ENCODE measurements around the gene UNC119B. TPM values are rescaled to one million over a fixed set of nuclear protein-coding genes. Genes with fewer than 3 reads are reported as not detected.

Gene UNC119B
- 10 to 100 TPM in 1 of 4 donors, 1 to 10 TPM in 3; 7.5 to 10.9 (median 7.9) TPM for total RNA-seq
- polyA plus RNA-seq: 1 to 10 TPM; 4.3 to 9.4 (median 8.3) TPM
- long read RNA-seq, donor 1, full-length matches to known transcripts: 2 of 2 reads
- long read RNA-seq, donor 1, partial matches to known transcripts: 0 of 2 reads
- long read RNA-seq, donor 1, other reads (novel, unspliced or antisense): 0 of 2 reads
- long read RNA-seq, donor 2, full-length matches to known transcripts: 1 of 3 reads
- long read RNA-seq, donor 2, partial matches to known transcripts: 0 of 3 reads
- long read RNA-seq, donor 2, other reads (novel, unspliced or antisense): 2 of 3 reads

- Histone ChIP-seq H3K4me3 (peak within 1 kb of the TSS; percentile 92), H3K27me3 (ENCODE audit: insufficient read depth in 3 of 3, low read length in 2 of 3) (no peaks in the 10 kb centered on the region), H3K36me3 (ENCODE audit: insufficient read depth in 1 of 2, low read depth in 1 of 2) (peaks cover 0 to 21% of the 10 kb centered on the region in 2 donors), H3K4me1 (peaks cover 18% of the 10 kb centered on the region), H3K9me3 (no peaks in the 10 kb centered on the region), H3K27ac (peak within 1 kb of the TSS; percentile 85)
- intact Hi-C loops (cut with DNase I): loop anchor here (2.0 to 5.0 kb wide), 3 partner anchors 21 to 262 kb away; partner anchors contain the start of gene POP5 (in 1 of the 2)
- ATAC-seq (peak; percentile 86 to 91 (median 88)), DNase-seq (peak; percentile 72 to 82)
- TF ChIP-seq CTCF (IDR thresholded peaks at IDR 0.05): no peak
- 1% methylated on average over 26 to 76 of the region's 76 CpGs for WGBS, 3 donors
Observed at GRCh38 chr12:120710031-120710804, at the start of gene UNC119B. UNC119B (plus strand) TSS chr12:120710458; CDS start chr12:120710475, 17 bp downstream.

- H3K9me3 ChIP-seq: no peaks in the 10 kb centered on the region
- DNase-seq (no peak), ATAC-seq (no peak)
- H3K4me3 ChIP-seq: no peak overlapping the region
- no peak for TF ChIP-seq CTCF (IDR thresholded peaks at IDR 0.05)
- H3K27me3 ChIP-seq (ENCODE audit: insufficient read depth in 3 of 3, low read length in 2 of 3): peaks cover 0 to 5% (median 0%) of the 10 kb centered on the region in 3 donors
- no peaks in the 10 kb centered on the region for H3K4me1 ChIP-seq
- 66 to 88% (median 73%) methylated on average over 2 of the region's 2 CpGs for WGBS, 3 donors
- no peak overlapping the region for H3K27ac ChIP-seq
- intact Hi-C loops (cut with DNase I): no loop called here
- peaks cover 0 to 2% of the 10 kb centered on the region in 2 donors for H3K36me3 ChIP-seq (ENCODE audit: insufficient read depth in 1 of 2, low read depth in 1 of 2)
Observed at GRCh38 chr12:120661432-120661831, 48.8 kb upstream of the UNC119B start.

GRCh38 chr12:120662879-120663278 lies 47.4 kb upstream of the UNC119B start:
- no peak for TF ChIP-seq CTCF (IDR thresholded peaks at IDR 0.05)
- Histone ChIP-seq H3K36me3 (ENCODE audit: insufficient read depth in 1 of 2, low read depth in 1 of 2) (peaks cover 0 to 2% of the 10 kb centered on the region in 2 donors), H3K27ac (no peak overlapping the region), H3K27me3 (ENCODE audit: insufficient read depth in 3 of 3, low read length in 2 of 3) (peaks cover 0 to 5% (median 0%) of the 10 kb centered on the region in 3 donors), H3K9me3 (no peaks in the 10 kb centered on the region), H3K4me1 (no peaks in the 10 kb centered on the region), H3K4me3 (no peak overlapping the region)
- DNase-seq: no peak
- ATAC-seq: no peak
- 86 to 91% (median 90%) methylated on average over 3 of the region's 3 CpGs for WGBS, 3 donors
- intact Hi-C loops (cut with DNase I): no loop called here

GRCh38 chr12:120663741-120664140 lies 46.5 kb upstream of the UNC119B start:
- H3K36me3 ChIP-seq (ENCODE audit: insufficient read depth in 1 of 2, low read depth in 1 of 2): peaks cover 0 to 2% of the 10 kb centered on the region in 2 donors
- ATAC-seq (no peak), DNase-seq (no peak)
- no peaks in the 10 kb centered on the region for H3K4me1 ChIP-seq
- no peak overlapping the region for H3K27ac ChIP-seq
- TF ChIP-seq CTCF (IDR thresholded peaks at IDR 0.05): no peak
- no peaks in the 10 kb centered on the region for H3K9me3 ChIP-seq
- no peak overlapping the region for H3K4me3 ChIP-seq
- peaks cover 0 to 5% (median 0%) of the 10 kb centered on the region in 3 donors for H3K27me3 ChIP-seq (ENCODE audit: insufficient read depth in 3 of 3, low read length in 2 of 3)
- 85 to 89% (median 85%) methylated on average over 5 of the region's 5 CpGs for WGBS, 3 donors
- intact Hi-C loops (cut with DNase I): no loop called here
